GM12872 (cell line): ENCODE results near the gene ORMDL3.

Experiments
- TF ChIP-seq, protein P1 (sequence below): IDR thresholded peaks from 3 replicates; pipeline ENCODE4 v1.5.1; 2011; ENCODE audit warnings: low read depth, mild to moderate bottlenecking, low read length, moderate library complexity; ENCODE audit not compliant: insufficient read depth

Gene ORMDL3

DNA sequence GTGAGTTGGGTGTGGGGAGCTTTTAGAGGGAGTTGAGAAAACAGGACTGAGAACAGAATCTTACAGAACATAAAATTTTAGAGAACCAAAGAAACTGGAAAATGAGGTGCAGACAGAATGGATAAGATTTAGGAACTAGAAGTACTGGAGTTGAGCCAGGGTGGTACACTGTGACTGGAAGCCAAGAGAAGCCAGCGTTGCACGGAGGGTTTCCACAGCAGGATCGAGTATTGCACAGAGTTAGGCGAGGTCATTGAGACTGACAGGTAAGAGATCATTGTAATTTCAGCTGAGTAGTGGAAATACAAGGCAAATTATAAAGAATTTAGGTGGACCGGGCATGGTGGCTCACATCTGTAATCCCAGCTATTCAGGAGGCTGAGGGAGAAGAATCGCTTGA is 42.0 kb upstream of the ORMDL3 start:
- TF ChIP-seq, protein P1, sequence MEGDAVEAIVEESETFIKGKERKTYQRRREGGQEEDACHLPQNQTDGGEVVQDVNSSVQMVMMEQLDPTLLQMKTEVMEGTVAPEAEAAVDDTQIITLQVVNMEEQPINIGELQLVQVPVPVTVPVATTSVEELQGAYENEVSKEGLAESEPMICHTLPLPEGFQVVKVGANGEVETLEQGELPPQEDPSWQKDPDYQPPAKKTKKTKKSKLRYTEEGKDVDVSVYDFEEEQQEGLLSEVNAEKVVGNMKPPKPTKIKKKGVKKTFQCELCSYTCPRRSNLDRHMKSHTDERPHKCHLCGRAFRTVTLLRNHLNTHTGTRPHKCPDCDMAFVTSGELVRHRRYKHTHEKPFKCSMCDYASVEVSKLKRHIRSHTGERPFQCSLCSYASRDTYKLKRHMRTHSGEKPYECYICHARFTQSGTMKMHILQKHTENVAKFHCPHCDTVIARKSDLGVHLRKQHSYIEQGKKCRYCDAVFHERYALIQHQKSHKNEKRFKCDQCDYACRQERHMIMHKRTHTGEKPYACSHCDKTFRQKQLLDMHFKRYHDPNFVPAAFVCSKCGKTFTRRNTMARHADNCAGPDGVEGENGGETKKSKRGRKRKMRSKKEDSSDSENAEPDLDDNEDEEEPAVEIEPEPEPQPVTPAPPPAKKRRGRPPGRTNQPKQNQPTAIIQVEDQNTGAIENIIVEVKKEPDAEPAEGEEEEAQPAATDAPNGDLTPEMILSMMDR: no peak

DNA sequence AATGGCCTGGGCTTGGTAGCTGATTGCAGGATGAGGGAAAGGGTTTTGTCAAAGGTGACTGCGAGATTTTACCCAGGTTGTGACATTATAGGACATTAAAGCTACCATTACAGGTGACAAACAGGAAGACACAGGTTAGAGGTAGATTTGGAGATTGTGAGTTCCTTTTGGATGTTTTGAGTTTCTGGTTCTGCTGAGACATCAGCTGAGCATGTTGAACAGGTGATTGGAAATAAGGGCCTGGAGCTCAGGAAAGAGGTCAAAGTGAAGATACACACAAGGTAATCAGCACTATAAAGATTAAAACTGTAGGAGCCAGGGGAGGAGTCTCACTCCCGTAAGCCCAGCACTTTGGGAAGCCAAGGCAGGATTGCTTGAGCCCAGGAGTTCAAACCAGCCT is 41.4 kb upstream of the ORMDL3 start:
- TF ChIP-seq, protein P1: no peak

DNA sequence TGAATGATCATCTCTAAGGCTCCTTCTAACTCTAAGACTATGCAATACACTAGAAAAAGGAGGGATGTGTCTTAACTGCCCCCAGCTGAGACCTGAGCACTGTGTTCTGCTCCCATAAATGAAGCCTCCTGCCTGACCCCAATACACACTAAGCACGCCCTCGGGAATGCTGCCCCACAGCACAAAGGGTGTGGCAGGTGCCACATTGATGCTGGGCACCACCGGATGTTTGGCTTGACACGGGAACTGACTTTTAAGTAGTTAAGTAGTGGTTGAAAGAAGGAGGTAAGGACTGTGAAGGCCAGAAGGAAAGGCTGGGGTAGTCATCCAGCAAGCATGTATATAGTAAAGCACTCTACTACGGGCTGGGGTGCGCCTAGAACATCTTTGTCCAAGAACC is 39.4 kb upstream of the ORMDL3 start:
- TF ChIP-seq, protein P1: no peak

DNA sequence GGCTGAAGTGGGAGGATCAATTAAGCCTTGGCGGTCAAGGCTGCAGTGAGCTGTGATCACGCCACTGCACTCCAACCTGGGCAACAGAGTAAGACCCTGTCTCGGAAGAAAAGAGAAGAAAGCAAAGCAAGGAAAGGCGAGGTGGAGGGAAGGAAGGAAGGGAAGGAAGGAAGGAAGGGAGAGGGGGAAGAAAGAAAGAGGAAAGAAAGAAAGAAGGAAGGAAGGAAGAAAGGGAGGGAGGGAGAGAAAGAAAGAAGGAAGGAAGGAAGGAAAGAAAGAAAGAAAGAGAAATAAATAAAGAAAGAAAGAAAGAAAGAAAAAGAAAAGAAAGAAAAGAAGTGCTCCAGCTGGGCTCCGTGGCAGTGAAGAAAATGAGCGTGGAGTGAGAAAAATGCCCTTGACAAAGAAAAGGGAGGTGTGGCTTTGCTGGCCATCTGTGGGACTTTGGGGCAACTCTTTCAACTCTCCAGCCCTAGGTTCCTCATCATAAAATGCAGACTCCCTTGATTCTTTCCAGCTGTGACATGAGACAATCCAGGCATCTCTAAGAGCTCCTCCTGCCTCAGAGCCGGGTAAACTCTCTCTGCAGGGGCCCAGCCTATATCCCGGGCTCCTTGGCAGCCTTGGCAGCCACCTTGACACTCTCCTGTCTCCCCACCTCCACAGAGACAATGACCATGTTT is 37.8 kb upstream of the ORMDL3 start:
- TF ChIP-seq, protein P1: no peak

DNA sequence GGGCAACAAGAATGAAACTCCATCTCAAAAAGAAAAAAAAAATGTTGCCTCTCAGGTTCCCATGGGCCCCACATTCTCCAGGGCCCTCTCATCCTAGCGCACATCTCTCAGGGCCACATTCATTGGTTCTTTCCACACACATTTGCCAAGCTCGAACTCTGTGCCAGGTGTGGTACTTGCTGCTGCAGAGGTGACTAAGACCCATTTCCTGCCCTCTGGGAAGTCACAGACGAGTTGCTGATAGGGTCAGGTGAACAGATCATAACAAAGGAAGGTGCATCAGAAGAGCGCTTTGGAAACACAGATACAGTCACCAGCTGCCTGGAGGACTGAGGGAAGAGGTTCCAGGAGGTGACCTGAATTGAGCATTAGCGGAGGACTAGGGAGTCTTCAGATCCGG is 36.4 kb upstream of the ORMDL3 start:
- TF ChIP-seq, protein P1: no peak

DNA sequence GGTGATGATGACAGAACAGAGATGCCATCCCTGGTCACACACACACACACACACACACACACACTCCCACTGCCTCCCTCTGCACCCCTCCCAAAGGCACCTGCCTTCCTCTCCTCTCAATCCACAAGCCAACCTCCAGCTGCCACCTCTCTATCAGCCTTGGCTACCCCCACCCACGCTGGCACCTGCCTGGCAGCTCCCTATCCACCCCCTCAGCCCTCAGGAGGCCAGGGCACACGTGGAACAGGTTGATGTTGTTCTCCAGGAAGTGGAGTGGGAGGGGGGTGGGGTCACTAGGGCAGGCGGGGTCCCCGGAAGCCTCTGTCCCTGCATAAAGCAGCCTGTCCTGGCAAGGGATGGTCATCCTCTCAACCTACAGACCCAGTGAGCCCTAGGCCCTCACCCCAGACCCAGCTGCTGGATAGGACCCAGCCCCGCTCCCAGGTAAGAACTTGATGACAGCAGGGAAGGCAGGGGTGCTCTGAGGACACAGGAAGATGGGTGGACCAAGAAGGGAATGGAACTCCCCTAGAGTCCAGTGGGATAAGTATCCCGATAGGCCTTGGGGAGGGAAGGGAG is 35.3 kb upstream of the ORMDL3 start, which contains the start of gene GSDMA:
Gene GSDMA (plus strand): TSS at position 363 of the 579 bp plus-strand sequence. CDS start 2,684 bp downstream, outside the sequence.
- TF ChIP-seq, protein P1: no peak

DNA sequence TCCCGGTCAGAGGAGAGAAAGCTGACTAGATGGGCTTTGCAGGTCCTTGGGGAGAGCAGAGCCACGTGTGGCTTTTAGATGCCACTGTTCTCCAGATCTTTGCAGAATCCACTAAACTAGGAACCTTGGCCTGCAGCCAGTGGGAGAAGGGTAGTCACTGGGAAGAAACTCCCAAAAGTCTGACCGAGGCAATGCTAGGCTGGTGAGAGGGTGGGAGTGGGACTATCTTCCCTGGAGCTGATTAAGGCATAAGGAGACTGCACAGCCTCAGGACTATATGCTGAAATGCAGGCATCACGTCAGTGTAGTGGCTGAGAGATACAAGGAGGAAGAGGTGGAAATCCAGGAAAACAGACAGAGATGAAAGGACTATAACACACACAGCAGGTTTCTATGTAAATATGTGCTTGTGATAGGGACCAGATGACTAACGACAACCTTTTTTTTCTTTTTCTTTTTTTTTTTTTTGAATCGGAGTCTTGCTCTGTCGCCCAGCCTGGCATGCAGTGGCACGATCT is 33.2 kb upstream of the ORMDL3 start:
- TF ChIP-seq, protein P1: no peak
